GM21447 (cell line): Measurements from ENCODE around the gene XIRP1.
"Not testable (repeated sequence)": the region's sequence is repeated elsewhere in the genome, so short reads cannot be mapped to it uniquely, and the experiment has no call there.

Experiments
- ATAC-seq: cut with Tn5 transposase; IDR thresholded peaks from one replicate; pipeline ENCODE4 v1.9.1; 2021; ENCODE audit not compliant: unreplicated experiment

The XIRP1 gene

GRCh38 chr3:39187372-39188155 is 4.8 kb downstream of the XIRP1 start:
- ATAC-seq: no peak

GRCh38 chr3:39186692-39187151 is 5.7 kb downstream of the XIRP1 start:
- ATAC-seq: no peak

- no peak for ATAC-seq
These were observed 6.3 kb downstream of the XIRP1 start for GRCh38 chr3:39185959-39186691.

DNA sequence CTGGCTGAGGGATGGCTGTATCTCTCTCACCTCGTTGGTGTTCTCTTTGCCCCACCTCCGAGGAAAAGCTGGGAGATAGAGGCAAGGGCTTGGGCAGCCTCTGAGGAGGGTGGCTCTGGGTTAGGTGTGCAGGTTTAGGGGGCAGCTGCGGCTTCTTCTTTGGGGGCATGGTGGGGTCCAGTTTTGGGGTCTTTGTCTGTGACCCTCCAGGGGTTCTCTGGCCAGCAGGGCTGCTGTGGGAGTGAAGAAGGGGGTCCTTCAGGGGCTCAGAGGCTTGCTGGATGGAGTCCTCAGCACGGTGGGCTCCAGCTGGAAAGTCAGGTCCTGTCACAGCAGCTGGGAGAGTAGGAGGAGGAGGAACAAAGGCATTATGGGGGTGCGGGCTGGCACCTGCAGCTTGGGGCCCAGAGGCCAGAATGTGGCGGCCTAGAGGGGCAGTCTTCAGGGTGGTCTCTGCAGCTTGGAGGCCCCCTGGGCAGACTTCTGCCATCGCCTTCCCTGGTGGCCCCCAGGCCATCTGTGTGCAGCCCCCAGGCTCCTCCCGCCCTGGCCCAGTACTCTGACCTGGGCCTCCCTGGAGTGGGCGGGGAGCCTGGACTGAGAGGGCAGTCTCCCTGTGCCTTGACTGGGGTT is 7.0 kb downstream of the XIRP1 start:
- no peak for ATAC-seq

GRCh38 chr3:39184968-39185285 is 7.5 kb downstream of the XIRP1 start:
- ATAC-seq: no peak

DNA sequence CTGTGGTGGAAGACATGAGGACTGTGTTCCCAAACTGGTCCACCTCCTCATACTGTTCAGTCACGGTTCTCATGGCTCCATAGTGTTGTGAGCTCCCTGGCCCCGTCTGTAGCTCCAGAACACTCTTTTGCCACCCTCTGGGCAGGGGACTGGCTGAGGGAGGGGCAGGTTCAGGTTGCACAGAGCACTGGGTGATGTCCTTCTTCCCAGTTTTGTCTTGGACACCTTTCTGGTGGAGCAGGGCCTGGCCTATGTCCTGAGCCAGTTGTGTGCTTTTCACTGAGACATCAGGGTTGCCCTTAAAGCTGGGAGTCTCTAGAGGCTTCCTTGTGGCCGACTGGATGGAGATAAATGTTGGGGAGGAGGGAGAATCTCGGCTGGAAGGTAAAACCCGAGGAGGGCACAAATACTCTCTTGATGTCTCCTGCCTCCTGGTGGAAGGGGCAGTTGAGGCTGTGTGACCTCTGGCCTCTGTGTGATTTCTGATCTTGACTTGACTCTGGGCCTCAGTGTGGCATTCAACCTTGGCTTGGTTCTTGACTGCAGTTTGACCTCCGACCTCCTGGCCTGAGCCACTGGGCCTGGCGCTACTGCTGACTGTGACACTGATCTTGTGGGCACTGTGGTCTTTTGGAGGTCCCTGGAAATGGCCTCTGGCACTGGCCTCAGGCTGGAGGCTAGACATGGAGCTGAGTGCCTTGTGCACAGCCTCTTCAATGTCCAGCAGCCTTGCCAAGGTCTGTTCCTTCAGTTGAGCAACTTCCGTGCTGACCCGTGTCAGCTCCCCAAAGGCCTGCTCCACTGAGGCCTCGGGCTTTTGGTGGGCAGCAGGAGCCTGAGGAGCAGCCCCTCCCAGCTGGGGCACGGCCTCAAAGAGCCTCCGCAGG is 8.1 kb downstream of the XIRP1 start:
- ATAC-seq: no peak

DNA sequence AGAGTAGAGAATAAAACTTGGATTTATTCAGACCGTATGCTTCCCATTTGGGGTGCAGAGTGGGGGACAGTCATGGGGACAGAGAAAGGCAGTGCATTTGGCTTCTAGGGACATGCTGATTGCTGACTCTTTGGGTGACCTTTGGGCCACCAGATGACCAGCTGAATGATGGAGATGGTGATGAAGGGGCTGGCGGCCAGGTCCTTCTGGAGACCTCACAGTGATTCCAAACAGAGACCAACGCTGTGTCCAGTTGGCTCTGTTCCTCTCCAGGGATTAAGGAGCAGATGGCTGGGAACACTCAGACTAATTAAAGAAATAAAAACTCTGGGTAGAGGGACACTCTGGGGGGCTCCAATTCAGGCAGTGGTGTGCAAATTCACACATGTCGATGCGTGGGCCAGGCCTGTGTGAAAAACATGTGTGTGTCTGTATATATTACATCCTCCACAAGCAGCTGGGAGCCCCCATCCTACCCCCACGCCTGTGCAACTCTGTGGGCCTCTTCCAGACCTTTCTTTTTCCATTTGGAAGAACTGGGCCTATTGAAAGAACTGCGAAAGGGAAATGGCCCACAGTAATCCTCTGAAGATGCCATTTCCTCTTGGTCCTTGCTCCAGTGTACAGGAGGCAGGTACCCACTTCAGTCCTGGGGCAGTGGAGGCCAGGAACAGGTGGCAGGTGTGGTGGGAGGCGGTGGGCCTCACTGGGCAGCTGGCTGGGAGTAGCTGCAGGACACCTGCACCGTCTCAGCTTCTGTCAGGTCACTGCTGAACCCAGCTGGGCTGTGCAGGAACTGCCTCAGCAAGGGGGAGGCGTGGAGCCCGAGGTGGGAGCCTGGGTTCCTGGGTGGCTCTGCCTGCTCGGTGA is 8.9 kb downstream of the XIRP1 start:
- no peak for ATAC-seq

DNA sequence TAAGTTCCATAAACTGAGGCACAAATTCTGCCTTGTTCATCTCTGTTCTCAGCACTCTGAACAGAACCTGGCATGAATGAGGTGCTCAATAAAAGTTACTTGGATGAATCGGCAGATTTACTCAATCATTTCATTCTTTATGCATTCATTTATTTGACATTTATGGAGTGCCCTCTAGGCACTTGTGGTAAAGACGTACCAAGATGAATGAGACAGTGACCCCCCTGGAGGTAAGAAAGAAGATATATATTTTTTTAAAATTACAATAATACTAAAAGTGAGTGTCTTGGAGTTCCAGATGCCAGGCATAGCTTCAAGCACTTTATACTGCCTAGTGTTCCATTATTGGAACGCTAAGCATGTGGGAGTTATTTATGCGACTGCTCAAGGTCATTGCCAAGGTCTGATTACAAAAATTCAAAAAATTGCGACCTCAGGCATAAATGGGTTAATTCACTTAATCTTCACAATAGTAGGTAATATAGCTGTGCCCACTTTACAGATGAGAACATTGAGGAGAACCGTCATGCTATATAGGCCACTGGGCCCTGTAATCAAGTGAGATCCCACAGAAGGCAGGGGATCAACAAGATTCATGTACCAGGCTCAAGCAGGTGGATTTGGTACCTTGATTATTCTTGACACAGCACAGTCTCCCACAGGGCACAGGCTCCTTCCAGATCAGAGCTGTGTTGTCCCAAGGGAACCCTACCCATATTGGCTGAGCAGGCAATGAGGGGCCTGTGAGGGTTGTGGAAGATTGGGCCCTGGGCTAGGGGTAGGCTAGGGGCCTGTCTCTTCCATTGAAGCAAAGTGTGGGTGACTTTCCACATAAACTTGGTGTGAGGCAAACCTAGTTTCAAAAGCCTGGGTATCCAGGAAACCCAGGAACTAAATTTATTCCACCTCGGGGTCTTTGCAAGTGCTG is 10.7 kb downstream of the XIRP1 start:
- ATAC-seq: no peak

DNA sequence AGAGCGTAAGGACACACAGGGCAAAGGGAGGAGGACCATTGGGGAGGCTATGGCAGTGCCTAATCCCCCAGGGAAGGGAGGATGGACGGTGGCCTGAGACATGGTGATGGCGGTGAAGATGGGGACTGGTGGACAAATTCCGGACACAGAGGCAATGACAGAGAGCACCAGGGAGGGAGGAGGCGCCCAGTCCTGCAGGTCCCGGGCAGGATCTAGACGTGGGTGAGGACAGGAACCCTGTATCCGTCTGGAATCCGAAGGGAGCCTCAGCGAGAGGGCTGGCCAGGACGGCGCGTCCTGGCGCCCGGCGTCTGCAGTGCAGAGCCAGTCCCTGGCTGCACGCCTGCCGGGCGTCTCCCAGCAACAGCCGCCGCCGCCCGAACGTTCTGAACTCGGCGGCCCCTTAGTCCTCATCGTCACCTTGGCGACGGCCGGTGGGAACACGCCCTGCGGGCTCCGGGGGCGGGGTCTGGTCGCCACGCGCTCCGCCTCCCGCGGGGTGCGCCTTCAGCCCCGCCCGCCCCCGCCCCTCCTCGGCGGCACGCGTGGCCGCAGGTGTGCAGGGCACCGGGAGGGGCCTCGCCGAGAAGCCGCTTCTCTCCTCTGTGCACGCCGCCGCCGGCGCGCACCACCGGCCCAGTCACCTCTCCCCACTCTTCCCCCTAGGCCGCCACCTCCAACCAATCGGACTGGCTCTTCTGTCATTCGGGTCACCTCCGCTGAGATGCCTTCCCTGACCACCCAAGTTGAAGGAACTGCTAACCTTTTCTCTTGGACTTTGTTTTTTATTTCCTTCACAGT is 11.6 kb downstream of the XIRP1 start:
- peak; percentile 89 for ATAC-seq

GRCh38 chr3:39180183-39180545 is 12.2 kb downstream of the XIRP1 start:
- ATAC-seq: no peak

DNA sequence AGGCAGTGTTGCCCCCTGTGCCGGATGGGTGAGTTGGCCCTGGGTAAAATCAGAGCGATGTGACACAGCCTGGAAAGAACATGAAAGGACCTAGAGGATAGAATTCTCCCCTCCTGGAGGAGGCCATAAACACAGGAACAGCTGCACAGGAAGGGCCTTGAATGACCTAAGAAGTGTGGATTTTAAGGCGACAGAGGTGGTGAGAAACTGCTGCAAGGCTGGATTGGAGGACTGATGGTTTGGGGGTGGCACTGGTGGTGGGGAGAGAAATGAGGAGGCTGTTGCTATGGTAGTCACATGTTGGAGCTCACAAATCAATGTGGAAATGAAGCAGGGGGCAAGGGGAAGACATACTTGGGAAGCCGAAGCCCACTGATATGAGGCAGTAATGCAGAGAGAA is 13.8 kb downstream of the XIRP1 start:
- no peak for ATAC-seq

DNA sequence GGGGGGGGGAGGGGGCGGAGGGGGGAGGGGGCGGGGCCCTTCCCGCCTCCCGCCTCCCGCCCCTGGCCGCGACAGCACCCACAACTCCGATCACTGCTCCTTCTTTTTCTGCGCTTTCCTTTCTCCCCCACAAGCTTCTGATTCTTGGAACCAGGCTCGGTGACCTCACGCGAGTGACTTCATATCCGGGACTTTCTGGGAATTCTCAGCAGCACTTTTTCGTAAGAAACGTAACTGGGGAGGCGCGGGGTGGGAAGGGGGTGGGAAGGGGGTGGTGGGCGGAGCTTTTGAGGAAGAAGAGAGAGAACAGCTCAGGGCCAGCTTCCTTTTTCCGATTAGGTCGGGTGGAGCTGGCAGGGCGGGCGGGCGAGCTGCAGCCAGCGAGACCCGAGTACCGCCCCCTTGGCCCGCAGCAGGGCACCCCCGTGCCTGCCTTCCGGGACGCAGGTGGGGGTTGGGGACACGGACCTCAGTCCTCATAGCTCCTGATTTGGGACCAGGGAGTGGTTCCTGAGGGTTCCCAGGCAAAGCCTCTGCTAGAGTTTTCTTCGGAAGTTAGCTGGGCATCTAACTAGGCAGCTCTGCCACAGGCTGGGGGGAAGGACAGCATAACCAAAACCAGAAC is 14.6 kb downstream of the XIRP1 start:
- peak; percentile 42 for ATAC-seq

DNA sequence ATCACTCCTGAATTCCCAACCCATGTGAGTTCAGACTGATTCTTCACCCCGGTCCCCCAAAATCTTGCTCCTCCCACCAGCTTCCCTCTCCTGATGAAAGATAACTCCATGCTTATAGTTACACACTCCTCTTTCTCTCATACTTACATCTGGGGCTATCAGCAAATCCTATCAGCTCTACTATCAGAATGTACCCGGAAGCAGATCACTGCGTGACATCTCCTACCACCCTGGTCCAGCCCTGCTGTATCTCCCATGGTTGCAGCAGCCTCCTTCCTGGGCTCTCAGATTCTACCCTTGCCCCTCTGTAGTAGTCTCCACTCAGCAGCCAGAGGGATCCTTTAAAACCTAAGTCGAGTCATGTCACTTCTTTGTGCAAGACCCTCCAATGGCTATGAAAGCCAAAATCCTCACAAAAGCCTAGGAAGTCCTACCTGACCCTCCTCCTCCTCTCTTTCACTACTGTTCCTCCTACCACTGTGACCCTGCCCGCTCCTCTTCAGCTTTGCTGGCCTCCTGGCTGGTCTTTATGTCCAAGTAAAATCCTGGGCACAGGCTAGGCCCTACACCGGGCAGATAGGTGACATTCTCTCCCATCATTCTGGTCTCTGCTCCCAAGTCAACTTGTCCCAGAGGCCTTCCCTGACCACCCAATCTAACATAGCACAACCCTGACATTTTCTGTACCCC is 16.2 kb downstream of the XIRP1 start:
- no peak for ATAC-seq

- no peak for ATAC-seq
These were observed 18.9 kb downstream of the XIRP1 start for GRCh38 chr3:39173318-39174125.

DNA sequence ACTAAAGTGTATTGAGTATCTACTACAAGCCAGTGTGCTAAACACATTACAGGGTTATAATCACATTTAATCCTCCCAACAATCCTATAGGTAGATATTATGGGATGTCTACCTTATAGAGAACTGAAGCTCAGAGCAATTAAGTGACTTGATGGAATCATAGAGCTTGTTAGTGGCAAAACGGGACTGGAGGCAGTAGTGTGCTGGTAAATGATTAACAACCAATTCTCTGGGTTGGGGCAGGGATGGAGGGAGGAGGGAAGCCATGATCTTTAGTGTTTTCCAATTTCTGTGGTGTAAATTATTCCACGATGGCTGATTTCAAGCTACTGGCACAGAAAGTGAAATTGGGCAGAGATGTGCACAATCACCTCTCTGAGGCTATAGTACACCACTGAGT is 20.5 kb downstream of the XIRP1 start:
- ATAC-seq: no peak

- ATAC-seq: not testable (repeated sequence)
These were observed 21.5 kb downstream of the XIRP1 start for GRCh38 chr3:39170877-39171276.
